B cell (primary cell): Measurements from ENCODE around the gene DLST. TPM values are rescaled to one million over a fixed set of nuclear protein-coding genes. Genes with fewer than 3 reads are reported as not detected.
A peak's percentile ranks its signal among the peaks of the same experiment; 100 is the strongest.

Source experiments
- ATAC-seq: fragments of 200-7000 bp; cut with Tn5 transposase; one replicate; pipeline ENCODE4 v1.10.0; 2021; ENCODE audit warnings: low read depth, mild to moderate bottlenecking, moderate number of reproducible peaks, moderate library complexity
- CTCF ChIA-PET: fragments of 350-600 bp; sonication (Branson Sonifier 250); formaldehyde crosslinking; loops from one replicate; lab custom pipeline; 2021; ENCODE audit warnings: antibody characterized with exemption, inconsistent platforms; lab: Charles Lee
- POLR2A ChIA-PET: fragments of 350-600 bp; sonication (Branson Sonifier 250); formaldehyde crosslinking; loops from one replicate; lab custom pipeline; 2021; ENCODE audit warnings: antibody characterized with exemption; lab: Charles Lee
- DNase-seq: peaks from one replicate; pipeline ENCODE4 v3.0.0; 2013
- H2AFZ ChIP-seq: 2 replicates; pipeline ENCODE4 v1.6.1; 2012; ENCODE audit warnings: mild to moderate bottlenecking, low read depth, low read length; ENCODE audit not compliant: insufficient read depth, poor library complexity, severe bottlenecking
- H3K27ac ChIP-seq, 2 donors: 1 replicate in 1 of 2; 2 replicates in 1 of 2; pipeline ENCODE4 v1.5.1; 2012 to 2013; ENCODE audit warnings: low read length in 2 of 2, mild to moderate bottlenecking in 2 of 2, moderate library complexity in 1 of 2
- H3K27me3 ChIP-seq, 4 experiments: fragments of 200-600 bp in 1 of 4; sonication (generic) in 1 of 4; replicated peaks in 1 of 4; 1 replicate in 2 of 4; 2 replicates in 2 of 4; pipeline versions ENCODE4 v1.6.1 to v1.7.0; 2013 to 2016; ENCODE audit warnings: low read length in 3 of 4, mild to moderate bottlenecking in 2 of 4, mixed read lengths in 1 of 4, moderate library complexity in 1 of 4; ENCODE audit not compliant: insufficient read depth in 4 of 4, control insufficient read depth in 3 of 4; ENCODE audit errors: control extremely low read depth in 1 of 4
- H3K36me3 ChIP-seq, 2 experiments: replicated peaks in 1 of 2; 1 replicate in 1 of 2; 2 replicates in 1 of 2; pipeline versions ENCODE4 v1.6.1 to v1.7.1; 2013; ENCODE audit warnings: low read length in 1 of 2; ENCODE audit not compliant: insufficient read depth in 2 of 2, control insufficient read depth in 1 of 2; ENCODE audit errors: control extremely low read depth in 1 of 2, extremely low read depth in 1 of 2
- H3K4me1 ChIP-seq, 2 donors: fragments of 200-600 bp in 1 of 2; sonication (generic) in 1 of 2; 1 replicate in 1 of 2; 2 replicates in 1 of 2; pipeline versions ENCODE4 v1.5.1 to v1.6.1; 2013 to 2017; ENCODE audit warnings: low read length in 2 of 2; ENCODE audit not compliant: control insufficient read depth in 2 of 2, insufficient read depth in 2 of 2
- H3K4me2 ChIP-seq: replicated peaks from 2 replicates; pipeline ENCODE3; 2012; ENCODE audit warnings: mild to moderate bottlenecking, low read depth, low read length; ENCODE audit not compliant: poor library complexity, severe bottlenecking
- H3K4me3 ChIP-seq, 5 experiments: fragments of 200-600 bp in 1 of 5; sonication (generic) in 1 of 5; 1 replicate in 3 of 5; 2 replicates in 2 of 5; pipeline versions ENCODE4 v1.5.1 to v1.7.0; 2011 to 2016; ENCODE audit warnings: low read length in 4 of 5, mild to moderate bottlenecking in 4 of 5, low read depth in 2 of 5, control low read depth in 1 of 5, moderate library complexity in 1 of 5; ENCODE audit not compliant: insufficient read depth in 1 of 5; ENCODE audit errors: control extremely low read depth in 1 of 5, extremely low read depth in 1 of 5
- H3K79me2 ChIP-seq: fragments of 200-600 bp; sonication (generic); one replicate; pipeline ENCODE4 v1.6.0; 2016; ENCODE audit warnings: low read length; ENCODE audit not compliant: control insufficient read depth, insufficient read depth
- H3K9ac ChIP-seq: fragments of 200-600 bp; sonication (generic); 2 replicates; pipeline ENCODE4 v1.6.1; 2017; ENCODE audit warnings: mild to moderate bottlenecking, low read length, moderate library complexity
- H3K9me3 ChIP-seq, 3 donors: one replicate each; pipeline versions ENCODE4 v1.6.1 to v1.7.1; 2013; ENCODE audit warnings: low read length in 2 of 3; ENCODE audit not compliant: control insufficient read depth in 2 of 3, insufficient read depth in 1 of 3; ENCODE audit errors: control extremely low read depth in 1 of 3
- H4K20me1 ChIP-seq: 2 replicates; pipeline ENCODE4 v1.6.0; 2012; ENCODE audit warnings: mild to moderate bottlenecking, low read length; ENCODE audit not compliant: insufficient read depth, control insufficient read depth, poor library complexity, severe bottlenecking
- H3K27ac Mint-ChIP-seq: one replicate; pipeline ENCODE4 v1.8.0; 2021; ENCODE audit warnings: mixed read lengths
- H3K27me3 Mint-ChIP-seq: one replicate; pipeline ENCODE4 v1.8.0; 2021; ENCODE audit warnings: mixed read lengths
- H3K4me1 Mint-ChIP-seq: one replicate; pipeline ENCODE4 v1.8.0; 2021; ENCODE audit warnings: mixed read lengths
- H3K4me3 Mint-ChIP-seq: one replicate; pipeline ENCODE4 v1.8.0; 2021; ENCODE audit warnings: mixed read lengths
- H3K9me3 Mint-ChIP-seq: one replicate; pipeline ENCODE4 v1.8.0; 2022; ENCODE audit warnings: mixed read lengths; ENCODE audit not compliant: insufficient read depth
- EZH2 ChIP-seq: IDR thresholded peaks from 2 replicates; pipeline ENCODE4 v1.6.1; 2012; ENCODE audit warnings: borderline replicate concordance, low read depth, mild to moderate bottlenecking, moderate library complexity, low read length; ENCODE audit not compliant: insufficient read depth, poor library complexity, severe bottlenecking
- WGBS: methylation state at CpG from one replicate; pipeline ENCODE4 v1.1.5; 2013; ENCODE audit warnings: missing lambda C conversion rate; ENCODE audit not compliant: insufficient coverage; 5-methylcytosine and 5-hydroxymethylcytosine counted together
- intact Hi-C: fragments of 100-400 bp; cut with micrococcal nuclease; formaldehyde crosslinking; loops from one replicate; pipeline ENCODE4 v1.10.0; 2022
- polyA plus RNA-seq: library from polyadenylated mRNA; depleted of rRNA; stranded (reverse); fragments of >200 nt; gene quantifications from 2 replicates; pipeline ENCODE4 v1.2.3, GENCODE V29; 2012
- total RNA-seq, 2 donors: library from RNA; stranded (reverse); fragments of 120-200 nt in 1 of 2; gene quantifications; 1 replicate in 1 of 2; 2 replicates in 1 of 2; pipeline versions ENCODE4 v1.2.3 to v1.2.4, GENCODE V29; 2013 to 2022
- TF ChIP-seq, protein P1 (sequence below): fragments of 200-600 bp; IDR thresholded peaks from one replicate; pipeline ENCODE4 v1.8.0; 2022; ENCODE audit warnings: antibody characterized with exemption, mild to moderate bottlenecking

The DLST gene
- total and polyA plus RNA-seq, 2 donors (not counting 1 experiment from before 2014, with no cell fraction given): 73.1 to 89.5 TPM

DNA sequence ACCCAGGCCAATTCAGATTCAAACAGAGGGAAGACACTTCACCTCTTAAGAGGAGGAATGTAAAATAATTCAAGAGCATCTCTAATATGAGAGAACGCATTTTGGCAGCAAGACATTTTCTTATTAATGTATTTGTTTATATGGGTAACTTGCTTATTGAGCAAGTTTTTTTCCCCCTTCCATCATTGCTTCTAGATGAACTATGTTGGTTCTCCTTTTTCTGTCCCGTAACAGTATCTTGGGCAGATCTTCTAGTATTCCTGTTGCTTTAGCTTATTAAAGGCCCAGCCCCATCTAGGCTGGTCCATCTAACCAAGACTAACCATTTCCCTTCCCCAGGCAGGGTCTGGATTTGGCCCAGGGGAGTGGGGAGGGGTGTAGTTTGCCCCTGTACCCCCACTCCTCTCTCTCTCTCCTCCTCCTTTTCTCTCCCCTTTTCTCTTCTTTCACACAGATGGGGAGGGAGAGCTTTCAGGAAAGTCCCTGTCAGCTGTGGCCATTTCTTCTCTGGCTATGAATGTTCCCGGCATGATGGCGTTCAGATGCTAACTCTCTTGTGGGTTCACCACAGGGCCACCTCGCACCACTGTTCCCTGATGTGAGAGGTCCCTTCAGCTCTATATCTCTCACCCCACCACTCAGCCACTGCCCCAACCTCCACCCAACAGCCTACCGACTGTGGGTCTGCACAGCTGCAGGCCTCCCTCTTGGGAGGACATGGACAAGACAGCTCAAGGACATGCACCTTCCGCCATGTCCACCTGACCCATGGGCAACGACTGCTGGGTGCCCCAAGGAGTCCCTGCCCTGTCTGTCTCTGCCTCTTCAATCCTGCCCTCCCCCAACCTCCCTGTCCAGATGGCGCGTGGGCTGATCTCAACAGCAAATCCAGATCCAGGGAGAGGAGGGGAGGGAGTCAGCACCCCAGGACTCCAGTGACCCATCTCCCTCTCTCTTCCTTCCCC, 57.1 kb downstream of the DLST start:
- Mint-ChIP-seq H3K4me3 (no peak overlapping the region), H3K27me3 (peaks cover 3% of the 10 kb centered on the region), H3K27ac (peak overlapping the region; percentile 27), H3K9me3 (no peaks in the 10 kb centered on the region), H3K4me1 (peaks cover 64% of the 10 kb centered on the region)
- no peak for TF ChIP-seq EZH2
- TF ChIP-seq, protein P1, sequence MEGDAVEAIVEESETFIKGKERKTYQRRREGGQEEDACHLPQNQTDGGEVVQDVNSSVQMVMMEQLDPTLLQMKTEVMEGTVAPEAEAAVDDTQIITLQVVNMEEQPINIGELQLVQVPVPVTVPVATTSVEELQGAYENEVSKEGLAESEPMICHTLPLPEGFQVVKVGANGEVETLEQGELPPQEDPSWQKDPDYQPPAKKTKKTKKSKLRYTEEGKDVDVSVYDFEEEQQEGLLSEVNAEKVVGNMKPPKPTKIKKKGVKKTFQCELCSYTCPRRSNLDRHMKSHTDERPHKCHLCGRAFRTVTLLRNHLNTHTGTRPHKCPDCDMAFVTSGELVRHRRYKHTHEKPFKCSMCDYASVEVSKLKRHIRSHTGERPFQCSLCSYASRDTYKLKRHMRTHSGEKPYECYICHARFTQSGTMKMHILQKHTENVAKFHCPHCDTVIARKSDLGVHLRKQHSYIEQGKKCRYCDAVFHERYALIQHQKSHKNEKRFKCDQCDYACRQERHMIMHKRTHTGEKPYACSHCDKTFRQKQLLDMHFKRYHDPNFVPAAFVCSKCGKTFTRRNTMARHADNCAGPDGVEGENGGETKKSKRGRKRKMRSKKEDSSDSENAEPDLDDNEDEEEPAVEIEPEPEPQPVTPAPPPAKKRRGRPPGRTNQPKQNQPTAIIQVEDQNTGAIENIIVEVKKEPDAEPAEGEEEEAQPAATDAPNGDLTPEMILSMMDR: no peak
- CTCF ChIA-PET: interaction anchor here (1.0 to 4.4 kb wide), 6 partner anchors 8 to 78 kb away, joined by 3 to 21 read pairs (median 4); no protein-coding TSS in a partner anchor
- Histone ChIP-seq H3K27me3 (no peaks in the 10 kb centered on the region), H3K9ac (no peak overlapping the region), H3K4me2 (no peak overlapping the region), H3K79me2 (no peaks in the 10 kb centered on the region), H3K27ac (no peak overlapping the region), H3K36me3 (no peaks in the 10 kb centered on the region), H3K4me1 (peaks cover 47 to 57% of the 10 kb centered on the region in 2 donors), H2AFZ (no peak overlapping the region), H3K4me3 (no peak overlapping the region), H3K9me3 (no peaks in the 10 kb centered on the region), H4K20me1 (no peaks in the 10 kb centered on the region)
- DNase-seq (no peak), ATAC-seq (no peak)
- POLR2A ChIA-PET: no interaction called here
- 86% methylated on average over 6 of the region's 10 CpGs for WGBS
- intact Hi-C loops: no loop called here
